Epidermal melanocyte (primary cell): ENCODE data around the gene MT2A.
"Not testable (repeated sequence)": the region's sequence is repeated elsewhere in the genome, so short reads cannot be mapped to it uniquely, and the experiment has no call there.

Experiments
- DNase-seq: peaks from one replicate; pipeline ENCODE4 v3.0.0; 2011; ENCODE audit warnings: low spot score; ENCODE audit not compliant: insufficient read length

The MT2A gene

DNA sequence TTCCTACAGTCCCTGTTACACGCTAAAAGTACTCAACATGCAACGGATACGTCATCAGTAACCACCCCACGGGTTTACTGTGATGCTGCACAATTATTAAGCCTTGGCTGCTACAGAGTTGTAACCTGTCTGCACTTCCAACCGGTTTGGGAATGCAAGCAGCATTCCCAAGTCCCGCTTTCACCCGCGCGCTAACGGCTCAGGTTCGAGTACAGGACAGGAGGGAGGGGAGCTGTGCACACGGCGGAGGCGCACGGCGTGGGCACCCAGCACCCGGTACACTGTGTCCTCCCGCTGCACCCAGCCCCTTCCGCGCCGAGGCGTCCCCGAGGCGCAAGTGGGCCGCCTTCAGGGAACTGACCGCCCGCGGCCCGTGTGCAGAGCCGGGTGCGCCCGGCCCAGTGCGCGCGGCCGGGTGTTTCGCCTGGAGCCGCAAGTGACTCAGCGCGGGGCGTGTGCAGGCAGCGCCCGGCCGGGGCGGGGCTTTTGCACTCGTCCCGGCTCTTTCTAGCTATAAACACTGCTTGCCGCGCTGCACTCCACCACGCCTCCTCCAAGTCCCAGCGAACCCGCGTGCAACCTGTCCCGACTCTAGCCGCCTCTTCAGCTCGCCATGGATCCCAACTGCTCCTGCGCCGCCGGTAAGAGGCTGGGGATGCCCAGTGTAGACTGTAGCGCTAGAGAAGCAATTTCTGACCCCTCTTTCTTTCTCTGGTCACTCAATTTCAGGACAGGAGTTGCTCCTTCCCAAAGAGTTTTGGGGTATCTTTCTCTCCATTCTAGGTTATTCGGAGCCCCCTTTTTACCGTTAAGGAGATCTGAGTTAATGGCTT is at the start of gene MT2A:
Gene MT2A (plus strand): TSS at position 542 of the 833 bp plus-strand sequence. CDS start 72 bp downstream, at position 614.
- DNase-seq: peak; percentile 85

DNA sequence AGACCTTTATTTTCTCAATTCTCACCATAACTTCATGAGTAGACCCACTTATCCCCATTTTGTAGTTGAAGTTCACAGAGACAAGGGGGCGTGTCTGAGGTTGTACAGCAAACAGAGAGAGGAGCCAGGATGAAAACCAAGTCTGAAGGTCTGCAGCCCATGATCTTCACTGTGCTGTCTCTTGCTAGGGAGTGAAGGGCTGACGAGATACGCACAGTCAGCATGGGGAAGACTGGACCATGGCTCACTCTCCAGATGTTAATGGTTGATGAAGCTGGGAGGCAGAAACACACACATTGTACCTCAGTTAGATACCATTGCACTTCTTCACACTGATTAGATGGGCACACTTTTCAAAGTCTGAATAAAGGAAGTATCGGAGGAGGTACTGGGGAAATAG is 49.3 kb upstream of the MT2A start:
- DNase-seq: no peak

DNA sequence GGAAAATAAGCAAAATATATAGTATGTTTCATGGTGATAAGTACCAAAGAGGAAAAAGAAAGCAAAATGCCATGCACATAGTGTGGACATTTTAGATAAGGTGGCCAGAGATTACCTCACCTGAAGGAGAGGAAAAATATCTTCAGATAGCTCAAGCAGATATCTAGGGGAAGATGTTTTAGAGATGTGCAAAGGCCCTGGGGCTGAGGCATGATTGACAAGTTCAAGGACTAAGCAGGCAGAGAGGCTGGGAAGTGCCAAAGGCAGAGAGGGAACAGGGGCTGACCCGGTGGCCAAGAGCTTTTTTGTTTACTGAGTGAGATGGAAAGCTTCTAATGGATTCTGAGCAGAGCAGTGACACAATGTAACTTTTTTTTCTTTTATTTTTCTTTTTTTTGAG is 47.9 kb upstream of the MT2A start:
- DNase-seq: no peak

DNA sequence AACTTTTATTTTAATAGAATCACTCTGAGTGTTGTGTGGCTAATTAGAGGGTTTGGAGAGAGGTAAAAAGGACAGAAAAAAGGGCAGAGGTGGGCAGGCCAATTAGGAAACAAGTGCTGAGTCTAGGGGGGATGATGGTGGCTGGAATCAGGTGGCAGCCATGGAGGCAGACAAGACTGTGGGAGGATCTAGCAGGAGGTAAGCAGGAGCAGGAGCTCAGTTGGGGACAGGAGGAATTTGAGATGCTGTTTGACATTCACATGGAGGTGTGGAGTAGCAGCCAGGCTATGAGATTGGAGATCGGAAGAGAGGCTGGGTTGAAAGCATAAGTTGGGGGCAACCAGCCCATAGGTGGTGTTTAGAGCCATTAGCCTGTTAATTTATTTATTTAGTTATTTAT is 47.3 kb upstream of the MT2A start:
- DNase-seq: no peak

DNA sequence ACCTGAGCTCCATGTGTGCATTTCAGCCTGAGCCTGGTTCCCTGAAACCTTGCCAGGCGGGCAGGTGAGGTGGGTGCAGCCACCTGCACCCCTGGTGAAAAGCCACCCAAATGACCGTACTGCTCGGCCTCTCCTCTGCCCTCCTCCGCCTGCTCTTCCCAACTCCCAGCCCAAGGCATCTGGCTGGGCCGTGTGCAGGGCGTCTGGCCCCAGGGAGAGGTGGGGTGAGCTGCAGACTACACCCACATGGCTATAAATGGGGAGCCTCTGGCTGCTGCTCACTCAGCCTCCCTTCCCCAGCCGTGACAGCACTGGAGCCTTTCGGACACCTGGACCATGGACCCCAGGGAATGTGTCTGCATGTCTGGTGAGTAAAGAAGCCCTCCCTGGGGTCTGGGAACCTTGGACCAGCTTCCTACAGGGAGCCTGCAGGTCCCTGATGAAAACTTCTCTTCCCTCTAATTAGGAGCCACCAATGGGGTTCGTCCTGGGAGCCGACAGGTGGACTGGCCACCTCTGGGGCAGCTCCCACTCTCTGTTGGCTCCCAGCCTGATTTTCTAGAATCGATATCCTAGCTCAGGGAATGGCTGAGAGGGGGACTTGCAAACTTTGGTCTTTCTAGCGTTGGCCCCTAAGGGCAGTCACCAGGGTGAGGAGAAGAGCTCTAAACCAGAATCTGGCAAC is 43.4 kb upstream of the MT2A start, which contains the start of gene MT4:
Gene MT4 (plus strand): TSS at position 281 of the 685 bp plus-strand sequence. CDS start 56 bp downstream, at position 337.
- DNase-seq: no peak

DNA sequence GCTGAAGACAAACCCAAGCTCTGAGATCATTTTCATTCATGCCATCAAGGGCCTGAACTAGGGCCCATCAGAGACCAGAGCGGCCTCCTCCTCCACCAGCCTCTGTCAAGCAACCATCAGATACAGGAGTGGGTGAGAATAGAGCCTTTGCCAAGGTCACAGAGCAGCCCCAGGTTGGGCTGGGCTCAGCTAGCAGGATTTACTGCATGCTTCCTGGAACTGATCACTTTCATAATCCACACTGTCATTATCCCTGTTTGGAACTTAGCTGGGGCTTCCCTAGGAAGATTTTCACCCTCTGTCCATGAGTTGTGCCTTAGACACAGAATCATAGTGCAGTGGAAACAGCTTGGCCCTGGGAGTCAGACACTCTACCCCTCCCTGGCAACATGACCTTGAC is 38.4 kb upstream of the MT2A start:
- no peak for DNase-seq

DNA sequence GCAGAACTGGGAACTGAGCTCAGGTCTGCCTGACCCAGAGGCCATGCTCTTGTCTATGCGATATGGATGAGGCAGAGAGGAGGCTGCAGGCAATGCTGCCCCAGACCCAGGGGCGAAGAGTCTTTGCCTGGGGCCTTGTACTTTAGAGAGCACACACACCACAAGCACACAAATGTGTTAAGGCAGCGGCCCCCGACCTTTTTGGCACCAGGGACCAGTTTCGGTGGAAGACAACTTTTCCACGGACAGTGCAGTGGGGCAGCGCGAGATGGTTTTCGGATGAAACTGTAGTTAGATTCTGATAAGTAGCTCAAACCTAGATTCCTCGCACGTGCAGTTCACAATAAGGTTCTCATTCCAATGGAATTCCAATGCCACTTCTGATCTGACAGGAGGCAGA is 36.9 kb upstream of the MT2A start:
- DNase-seq: no peak

DNA sequence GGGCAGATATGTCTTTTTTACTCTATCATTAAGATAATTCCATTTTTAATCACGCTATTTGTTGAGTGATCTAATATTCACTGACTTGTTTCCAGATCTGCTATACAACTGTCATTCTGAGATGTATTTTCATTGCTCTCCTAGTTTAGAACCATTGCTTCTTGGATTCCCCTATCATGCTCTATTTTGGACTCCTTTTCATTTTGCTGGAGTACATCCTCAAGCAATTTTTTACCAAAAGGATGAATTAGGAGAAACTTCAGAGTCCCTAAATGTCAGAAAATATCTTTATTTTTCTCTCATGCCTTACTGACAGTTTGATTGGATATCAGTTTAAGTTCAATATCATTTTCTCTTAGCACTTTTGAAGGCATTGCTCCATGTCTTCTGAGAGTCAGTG is 33.8 kb upstream of the MT2A start:
- DNase-seq: no peak

DNA sequence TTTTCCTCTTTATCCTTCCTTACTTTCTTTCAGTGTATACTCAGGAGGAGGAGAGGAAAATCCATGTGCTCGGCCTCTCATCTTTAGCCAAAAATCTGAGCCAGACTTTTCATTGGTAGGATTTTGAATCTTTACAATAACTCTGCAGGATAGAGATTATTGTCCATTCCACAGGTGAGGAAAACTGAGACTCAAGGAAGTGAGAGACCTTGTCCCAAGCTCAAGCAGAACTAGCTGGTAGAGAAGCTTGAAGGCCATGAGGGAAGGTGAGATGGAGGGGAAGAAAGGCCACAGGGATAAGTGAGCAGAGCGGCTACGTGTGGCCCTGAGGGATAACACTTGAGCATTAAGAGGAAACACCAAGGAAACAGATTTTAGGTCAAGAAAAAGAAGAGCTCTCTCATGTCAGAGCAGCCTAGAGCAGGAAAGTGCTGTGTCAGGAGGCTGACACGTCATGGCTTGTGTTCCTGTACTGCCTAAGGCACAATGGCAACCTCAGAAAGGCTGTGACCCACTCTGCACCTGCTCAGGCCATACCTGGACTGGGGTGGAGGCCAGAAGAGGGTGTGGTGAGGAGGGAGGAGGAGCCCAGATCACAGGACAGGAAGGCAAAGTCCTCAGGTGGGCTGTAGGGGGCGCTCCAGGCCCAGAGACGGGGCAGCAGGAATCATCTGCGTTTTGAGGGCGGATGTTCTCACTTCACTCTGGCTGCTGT is 31.6 kb upstream of the MT2A start:
- DNase-seq: peak; percentile 33

DNA sequence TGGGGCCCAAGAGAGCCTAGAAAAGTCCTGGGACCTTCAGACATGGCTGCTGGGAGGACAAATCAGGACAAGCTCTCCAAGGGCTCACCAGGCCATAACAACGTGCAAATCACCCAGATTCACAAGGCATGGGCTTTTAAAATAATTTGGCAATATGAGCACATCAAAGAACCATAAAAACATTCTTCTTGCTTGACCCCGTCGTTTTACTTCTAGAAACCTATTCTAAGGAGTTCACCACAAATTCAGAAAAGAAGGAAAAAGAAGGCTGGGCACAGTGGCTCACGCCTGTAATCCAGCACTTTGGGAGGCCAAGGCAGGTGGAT is 31.1 kb upstream of the MT2A start:
- DNase-seq: no peak

DNA sequence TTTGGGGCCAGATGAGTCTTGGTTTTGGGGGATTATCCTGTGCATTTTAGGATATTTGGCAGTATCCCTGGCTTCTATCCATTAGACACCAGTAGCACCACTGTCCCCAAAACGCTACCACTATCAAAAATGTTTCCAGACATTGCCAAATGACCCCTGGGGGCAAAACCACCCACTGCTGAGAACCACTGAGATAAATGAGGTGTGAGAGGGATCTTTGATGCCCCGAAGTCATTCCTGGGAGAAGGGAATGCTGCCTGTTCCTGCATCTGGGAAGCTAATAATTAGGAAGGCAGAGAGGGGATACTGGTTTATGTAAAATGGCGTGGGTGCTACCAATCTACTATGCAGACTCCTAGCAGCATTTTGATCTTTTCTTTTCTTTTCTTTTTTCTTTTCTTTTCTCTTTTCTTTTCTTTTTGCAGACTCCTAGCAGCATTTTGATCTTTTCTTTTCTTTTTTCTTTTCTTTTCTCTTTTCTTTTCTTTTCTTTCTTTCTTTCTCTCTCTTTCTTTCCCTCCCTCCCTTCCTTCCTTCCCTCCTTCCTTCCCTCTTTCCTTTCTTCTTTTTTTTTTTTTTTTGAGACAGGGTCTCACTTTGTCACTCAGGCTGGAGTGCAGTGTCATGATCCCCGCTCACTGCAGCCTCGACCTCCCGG is 27.9 kb upstream of the MT2A start:
- no peak for DNase-seq

DNA sequence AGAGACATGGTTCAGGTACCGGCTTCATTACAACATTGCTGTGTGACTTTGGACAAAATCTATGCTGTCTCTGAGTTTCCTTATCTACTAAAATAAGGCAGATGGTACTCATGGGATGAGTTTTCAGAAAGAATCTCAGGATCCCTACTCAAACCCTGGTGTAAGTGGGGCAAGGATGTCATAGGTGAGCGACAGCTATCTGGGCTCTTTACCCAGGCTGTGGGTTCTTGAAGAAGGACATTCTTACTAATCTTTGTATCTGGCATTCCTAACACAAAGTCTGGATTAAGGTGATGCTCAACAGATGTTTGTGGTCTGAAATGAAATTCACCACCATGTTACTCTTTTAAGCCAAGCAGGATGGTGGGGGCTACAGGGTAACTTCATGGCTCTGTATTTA is 25.5 kb upstream of the MT2A start:
- not testable (repeated sequence) for DNase-seq

DNA sequence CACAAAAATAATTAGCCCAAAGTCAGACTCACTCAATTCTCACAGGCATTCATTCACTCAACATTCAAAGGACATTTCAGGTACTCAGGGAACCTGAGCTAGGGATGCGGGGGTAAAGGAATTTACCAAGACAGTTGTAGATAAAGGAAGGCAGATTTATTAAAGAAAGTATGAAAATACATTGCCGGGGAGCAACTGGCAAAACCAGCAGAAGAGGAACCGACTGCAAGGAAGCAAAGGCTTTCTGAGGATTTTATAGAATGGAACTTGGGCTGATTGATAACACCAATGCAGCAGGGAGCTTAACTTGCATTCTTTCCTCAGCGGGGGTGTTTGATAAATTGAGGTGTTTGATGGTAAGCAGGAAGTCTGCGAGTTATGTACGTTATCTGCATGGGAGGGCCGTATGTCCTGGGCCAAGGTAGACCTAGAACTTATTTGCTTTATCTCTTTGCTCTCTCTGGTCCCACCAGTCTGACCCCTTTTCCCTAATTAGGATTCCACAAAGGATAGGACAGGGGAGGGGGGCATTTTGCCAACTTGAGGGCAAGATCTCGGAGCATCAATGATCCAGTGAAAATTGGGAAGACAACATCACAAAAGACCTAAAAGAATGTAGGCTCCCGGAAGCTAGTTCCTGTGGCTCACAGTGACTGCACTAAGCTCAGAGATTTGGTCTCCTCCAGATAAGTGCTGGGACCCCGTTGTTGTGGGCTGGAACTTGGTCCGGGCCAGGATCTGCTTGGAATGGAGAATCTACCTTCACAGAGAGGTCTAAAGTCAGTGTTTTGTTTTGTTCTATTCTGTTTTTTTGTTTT is 24.8 kb upstream of the MT2A start:
- DNase-seq: no peak

DNA sequence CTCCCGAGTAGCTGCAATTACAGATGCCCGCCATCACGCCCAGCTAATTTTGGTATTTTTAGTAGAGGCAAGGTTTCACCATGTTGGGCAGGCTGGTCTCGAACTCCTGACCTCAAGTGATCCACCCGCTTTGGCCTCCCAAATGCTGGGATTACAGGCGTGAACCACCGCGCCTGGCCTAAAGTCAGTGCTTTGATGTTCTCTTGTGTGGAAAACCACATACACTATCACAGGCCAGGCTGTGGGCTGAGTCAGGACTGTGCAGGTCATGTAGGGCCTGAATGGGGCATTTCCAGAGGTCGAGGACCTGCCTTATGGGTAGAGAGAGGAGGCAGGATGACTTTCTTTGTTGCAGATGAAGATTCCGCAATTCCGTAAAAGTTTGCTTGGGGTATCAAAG is 24.1 kb upstream of the MT2A start:
- no peak for DNase-seq

DNA sequence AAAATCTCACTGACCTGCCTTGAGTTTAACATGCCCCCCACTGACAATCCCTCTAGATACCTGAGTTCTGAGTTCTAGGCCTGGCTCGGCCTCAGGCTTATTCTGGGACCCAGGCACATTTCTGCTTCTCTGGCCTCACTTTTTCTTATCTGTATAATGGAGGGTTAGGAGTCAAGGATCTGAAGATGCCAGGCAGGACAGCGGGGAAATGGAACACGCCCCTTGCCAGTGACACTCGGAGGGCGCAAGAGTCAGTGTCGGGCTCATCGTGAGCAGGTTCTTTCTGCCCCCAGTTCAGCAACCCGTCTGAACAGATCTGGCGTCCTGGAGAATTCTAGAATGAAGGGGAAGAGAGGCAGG is 19.6 kb upstream of the MT2A start:
- no peak for DNase-seq

DNA sequence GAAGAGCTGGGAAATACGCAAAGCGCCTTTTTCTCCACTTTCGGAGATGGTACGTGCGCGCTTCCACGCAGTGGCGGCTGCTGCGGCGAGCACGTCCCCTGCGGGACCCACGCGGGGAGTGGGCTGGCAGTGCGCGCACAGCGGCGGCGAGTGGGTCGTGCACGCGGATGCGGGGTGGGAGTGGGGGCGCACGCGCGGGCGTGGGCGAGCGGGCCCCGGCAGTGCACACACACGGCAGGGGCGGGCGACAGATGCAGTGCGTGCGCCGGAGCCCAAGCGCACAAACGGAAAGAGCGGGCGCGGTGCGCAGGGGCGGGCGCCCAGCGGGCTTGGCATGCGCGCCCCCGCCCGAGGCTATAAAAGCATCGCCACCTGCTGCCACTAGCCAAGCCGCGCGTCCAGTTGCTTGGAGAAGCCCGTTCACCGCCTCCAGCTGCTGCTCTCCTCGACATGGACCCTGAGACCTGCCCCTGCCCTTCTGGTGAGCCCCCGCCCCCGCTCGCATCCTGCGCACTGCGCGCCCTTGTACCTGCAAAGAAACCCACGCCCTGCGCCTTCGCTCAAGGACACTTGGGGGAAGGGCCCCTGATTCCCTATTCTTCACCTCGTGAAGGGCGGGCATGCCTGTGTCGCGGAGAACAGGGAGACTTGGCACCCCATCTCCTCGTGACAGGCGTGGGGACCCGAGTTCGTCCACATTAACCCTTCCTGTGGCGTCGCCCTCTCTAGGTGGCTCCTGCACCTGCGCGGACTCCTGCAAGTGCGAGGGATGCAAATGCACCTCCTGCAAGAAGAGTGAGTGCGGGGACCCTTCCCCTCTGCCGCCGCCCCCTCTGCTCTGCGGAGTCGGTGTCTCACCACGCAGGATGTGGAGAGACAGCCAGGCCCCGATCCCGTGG is 19.0 kb upstream of the MT2A start, which contains the start of gene MT3:
Gene MT3 (plus strand): TSS at position 388 of the 899 bp plus-strand sequence. CDS start 63 bp downstream, at position 451.
- DNase-seq: no peak

DNA sequence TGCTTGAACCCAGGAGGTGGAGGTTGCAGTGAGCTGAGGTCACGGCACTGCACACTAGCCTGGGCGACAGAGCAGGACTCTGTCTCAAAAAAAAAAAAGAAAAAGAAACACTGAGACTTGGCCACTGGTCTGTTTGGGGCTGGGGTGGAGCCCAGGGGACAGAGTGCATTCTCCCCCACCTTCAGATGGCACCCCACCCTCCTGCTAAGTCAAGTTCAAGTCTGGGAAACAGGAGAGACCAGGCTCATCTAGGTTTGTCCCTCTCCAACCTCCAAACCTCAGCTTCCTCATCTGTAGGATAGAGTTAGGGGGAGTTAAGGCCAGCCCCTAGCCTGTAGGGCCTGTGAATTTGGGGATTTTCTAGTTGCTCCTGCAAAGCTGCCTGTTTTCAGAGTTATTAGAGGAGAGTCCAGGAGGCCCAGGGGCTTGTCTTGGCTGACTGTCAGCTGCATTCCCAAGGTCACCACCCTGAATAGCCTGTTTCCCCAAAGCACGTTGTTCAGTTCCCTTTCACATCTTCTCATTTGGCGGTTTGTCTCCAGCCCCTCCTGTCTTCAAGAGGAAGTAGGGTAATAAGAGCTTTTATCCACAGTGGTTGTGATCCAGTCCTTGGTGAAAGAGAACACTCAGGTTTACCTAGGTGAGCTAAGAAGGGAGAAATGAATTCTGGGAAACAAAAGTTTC is 16.9 kb upstream of the MT2A start:
- no peak for DNase-seq

DNA sequence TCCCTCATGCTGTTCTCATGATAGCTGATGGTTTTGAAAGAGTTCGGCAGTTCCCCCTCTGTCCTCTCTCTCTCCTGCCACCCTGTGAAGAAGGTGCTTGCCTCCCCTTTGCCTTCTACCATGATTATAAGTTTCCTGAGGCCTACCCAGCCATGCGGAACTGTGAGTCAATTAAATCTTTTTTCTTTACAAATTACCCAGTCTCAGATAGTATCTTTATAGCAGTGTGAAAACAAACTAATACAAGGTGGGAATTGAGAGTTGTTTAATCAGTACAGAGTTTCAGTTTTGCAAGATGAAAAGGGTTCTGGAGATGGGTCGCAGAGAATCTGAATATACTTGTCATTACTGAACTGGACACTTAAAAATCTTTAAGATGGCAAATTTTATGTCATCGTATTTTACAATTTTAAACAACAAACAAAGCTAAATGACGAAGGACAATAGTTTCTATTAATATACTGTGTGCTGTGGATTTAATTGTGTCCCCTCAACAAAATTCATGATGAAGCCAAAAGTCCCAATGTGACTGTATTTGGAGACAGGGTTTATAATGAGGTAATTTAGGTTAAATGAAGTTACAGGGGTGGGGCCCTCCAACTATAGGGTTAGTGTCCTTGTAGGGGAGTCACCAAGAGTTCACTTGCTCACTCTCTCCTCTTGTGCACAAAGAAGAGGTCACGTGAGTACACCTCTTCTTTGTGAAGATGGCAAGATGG is 14.7 kb upstream of the MT2A start:
- DNase-seq: no peak

DNA sequence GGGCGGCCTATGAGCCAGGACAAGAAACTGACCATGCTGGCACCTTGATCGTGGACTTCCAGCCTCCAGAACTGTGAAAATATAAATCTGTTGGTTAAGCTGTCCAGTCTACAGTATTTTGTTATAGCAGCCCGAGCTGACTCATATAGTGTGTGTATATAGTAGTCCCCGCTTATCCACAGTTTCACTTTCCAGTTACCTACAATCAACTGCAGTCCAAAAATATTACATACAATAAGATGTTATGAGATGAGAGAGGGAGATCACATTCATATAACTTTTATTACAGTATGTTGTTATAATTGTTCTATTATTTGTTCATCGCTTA is 14.1 kb upstream of the MT2A start:
- no peak for DNase-seq
